Endothelial cell of umbilical vein (primary cell): ENCODE measurements around the gene ADD2. TPM values are rescaled to one million over a fixed set of nuclear protein-coding genes. Genes with fewer than 3 reads are reported as not detected.

Experiments
- BruUV-seq: library from RNA; stranded (reverse); fragments of 400-500 nt; replicated peaks from 2 replicates; lab custom pipeline; 2021; lab: Mats Ljungman, UMichigan
- CTCF ChIA-PET: fragments of 300-600, 350-600 bp; sonication (Branson Sonifier 250); formaldehyde crosslinking; loops from one replicate; lab custom pipeline; 2021; ENCODE audit warnings: antibody characterized with exemption, inconsistent platforms; lab: Charles Lee
- POLR2A ChIA-PET: fragments of 300-600, 350-600 bp; sonication (Branson Sonifier 250); formaldehyde crosslinking; loops from one replicate; lab custom pipeline; 2021; ENCODE audit warnings: antibody characterized with exemption, inconsistent platforms; lab: Charles Lee
- DNase-seq: peaks from one replicate; pipeline ENCODE4 v3.0.0-alpha.2; 2011; ENCODE audit warnings: low read depth, low spot score
- FAIRE-seq: peaks from 2 replicates; lab custom pipeline; 2011; peaks lifted over from hg19 to GRCh38; lab: Jason Lieb, UNC
- H2AFZ ChIP-seq: 2 replicates; pipeline ENCODE4 v1.6.0; 2012; ENCODE audit warnings: low read depth, low read length, control low read depth, inconsistent platforms
- H3K27ac ChIP-seq: 2 replicates; pipeline ENCODE4 v1.5.1; 2011; ENCODE audit warnings: low read depth, mild to moderate bottlenecking, control low read depth, low read length, moderate library complexity; ENCODE audit not compliant: insufficient read depth
- H3K27me3 ChIP-seq, 2 experiments: 2 replicates each; pipeline versions ENCODE4 v1.6.0 to v1.6.1; 2011; ENCODE audit warnings: low read length in 2 of 2, mixed read lengths in 1 of 2; ENCODE audit not compliant: control insufficient read depth in 2 of 2, insufficient read depth in 2 of 2
- H3K36me3 ChIP-seq, 2 experiments: 2 replicates in 1 of 2; 3 replicates in 1 of 2; pipeline ENCODE4 v1.5.1; 2011; ENCODE audit warnings: low read length in 2 of 2, mild to moderate bottlenecking in 1 of 2, moderate library complexity in 1 of 2; ENCODE audit not compliant: control insufficient read depth in 2 of 2, insufficient read depth in 2 of 2; ENCODE audit errors: extremely low read depth in 1 of 2
- H3K4me1 ChIP-seq: 3 replicates; pipeline ENCODE4 v1.5.1; 2011; ENCODE audit warnings: mild to moderate bottlenecking, low read length; ENCODE audit not compliant: control insufficient read depth, insufficient read depth; ENCODE audit errors: extremely low read depth
- H3K4me2 ChIP-seq: 2 replicates; pipeline ENCODE4 v1.6.1; 2011; ENCODE audit warnings: low read length, control low read depth, mixed read lengths; ENCODE audit not compliant: insufficient read depth
- H3K4me3 ChIP-seq, 3 experiments: fragments of 200-600 bp in 1 of 3; sonication (generic), shearing (Covaris generic) in 1 of 3; replicated peaks in 1 of 3; 2 replicates each; pipeline ENCODE4 v1.5.1; 2011 to 2016; ENCODE audit warnings: control low read depth in 3 of 3, low read length in 3 of 3, mild to moderate bottlenecking in 2 of 3, inconsistent platforms in 1 of 3, low read depth in 1 of 3, moderate library complexity in 1 of 3; ENCODE audit not compliant: insufficient read depth in 1 of 3
- H3K79me2 ChIP-seq: 2 replicates; pipeline ENCODE4 v1.6.0; 2012; ENCODE audit warnings: low read length, inconsistent platforms; ENCODE audit not compliant: control insufficient read depth, insufficient read depth
- H3K9ac ChIP-seq: replicated peaks from 2 replicates; pipeline ENCODE3; 2011; ENCODE audit warnings: low read length, control low read depth; ENCODE audit not compliant: insufficient read depth; ENCODE audit errors: extremely low read depth
- H3K9me1 ChIP-seq: replicated peaks from 3 replicates; pipeline ENCODE4 v1.6.0; 2011; ENCODE audit warnings: mild to moderate bottlenecking, low read length; ENCODE audit not compliant: control insufficient read depth, insufficient read depth; ENCODE audit errors: extremely low read depth
- H3K9me3 ChIP-seq: replicated peaks from 2 replicates; pipeline ENCODE4 v1.5.1; 2012; ENCODE audit warnings: low read length, inconsistent platforms; ENCODE audit not compliant: control insufficient read depth, insufficient read depth
- H4K20me1 ChIP-seq: replicated peaks from 2 replicates; pipeline ENCODE3; 2011; ENCODE audit warnings: mild to moderate bottlenecking, low read length; ENCODE audit not compliant: control insufficient read depth, insufficient read depth; ENCODE audit errors: extremely low read depth
- EZH2 ChIP-seq: IDR thresholded peaks from 2 replicates; pipeline ENCODE4 v1.6.1; 2012; ENCODE audit warnings: borderline replicate concordance, low read depth, mild to moderate bottlenecking, moderate library complexity, low read length, inconsistent platforms; ENCODE audit not compliant: severe bottlenecking
- FOS ChIP-seq: IDR thresholded peaks from 2 replicates; pipeline ENCODE4 v1.6.1; 2011; ENCODE audit warnings: mild to moderate bottlenecking, low read length, moderate library complexity, borderline replicate concordance; ENCODE audit not compliant: insufficient read depth
- GATA2 ChIP-seq: IDR thresholded peaks from 2 replicates; pipeline ENCODE4 v1.7.0; 2011; ENCODE audit warnings: low read depth, mild to moderate bottlenecking, moderate library complexity, mixed read lengths, low read length; ENCODE audit not compliant: insufficient read length, insufficient read depth
- JUN ChIP-seq: IDR thresholded peaks from 2 replicates; pipeline ENCODE4 v1.6.1; 2011; ENCODE audit warnings: borderline replicate concordance, low read depth; ENCODE audit not compliant: insufficient read length, insufficient read depth
- MYC ChIP-seq: IDR thresholded peaks from one replicate; pipeline ENCODE4 v1.6.1; 2011; ENCODE audit warnings: mild to moderate bottlenecking, low read depth, low read length
- POLR2A ChIP-seq: IDR thresholded peaks from 2 replicates; pipeline ENCODE4 v1.6.1; 2012; ENCODE audit warnings: low read depth, mild to moderate bottlenecking, control low read depth, low read length
- POLR2AphosphoS5 ChIP-seq: IDR thresholded peaks from 2 replicates; pipeline ENCODE4 v1.6.1; 2012; ENCODE audit warnings: low read depth, mild to moderate bottlenecking, control low read depth, low read length, moderate library complexity; ENCODE audit not compliant: insufficient read depth
- dilution Hi-C: fragments of 300-500 bp; cut with MboI; formaldehyde crosslinking; loops from one replicate; pipeline ENCODE4 v1.15.0; 2019; ENCODE audit warnings: low sequenced_read_pairs; ENCODE audit not compliant: extremely low pct_ligation_motif_present
- intact Hi-C: fragments of 100-400 bp; cut with micrococcal nuclease; formaldehyde crosslinking; loops from one replicate; pipeline ENCODE4 v1.10.0; 2022
- polyA plus RNA-seq, 4 experiments: library from polyadenylated mRNA; depleted of rRNA in 3 of 4; stranded (reverse) in 3 of 4; unstranded in 1 of 4; fragments of >200 nt; gene quantifications; 2 replicates each; pipeline versions ENCODE4 v1.2.1 to v1.2.3, GENCODE V29; 2011 to 2012; ENCODE audit warnings: missing spikeins in 1 of 4
- total RNA-seq: library from RNA; stranded (reverse); gene quantifications from 2 replicates; pipeline ENCODE4 v1.2.3, GENCODE V29; 2021
- TF ChIP-seq, protein P1 (sequence below): IDR thresholded peaks from 2 replicates; pipeline ENCODE4 v1.6.1; 2011; ENCODE audit not compliant: insufficient read depth, insufficient read length
- TF ChIP-seq, protein P2 (sequence below), 2 donors: IDR thresholded peaks; 1 replicate in 1 of 2; 2 replicates in 1 of 2; pipeline ENCODE4 v1.5.1; 2011; ENCODE audit warnings: low read length in 2 of 2, mild to moderate bottlenecking in 2 of 2, moderate library complexity in 2 of 2, control low read depth in 1 of 2, inconsistent platforms in 1 of 2, low read depth in 1 of 2; ENCODE audit not compliant: insufficient read depth in 1 of 2; ENCODE audit errors: extremely low read depth in 1 of 2

ADD2 gene
- total and polyA plus RNA-seq, 2 donors (not counting 3 experiments of a cell fraction or from before 2014, with no cell fraction given) = 0.17 TPM; not detected in 1

DNA sequence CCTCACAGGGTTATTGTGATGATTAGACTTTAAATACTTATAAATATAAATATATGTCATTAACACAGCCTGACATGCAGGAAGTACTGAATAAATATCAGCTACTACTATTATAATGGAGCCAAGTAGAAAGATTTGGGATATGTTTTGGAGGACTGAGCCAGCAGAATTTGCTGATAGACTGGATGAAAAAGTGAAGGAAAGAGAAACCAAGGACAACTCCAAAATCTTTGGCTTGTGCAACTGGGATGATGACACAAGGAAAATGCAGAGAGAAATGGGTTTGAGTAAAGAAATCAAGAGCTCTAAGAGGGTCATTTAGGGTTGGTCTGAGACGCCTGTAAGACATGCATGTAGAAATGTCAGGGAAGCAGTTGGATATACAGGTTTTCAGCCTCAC, 15.6 kb downstream of the ADD2 start:
- H3K9me3 ChIP-seq = no peaks in the 10 kb centered on the region
- no TSS peak for BruUV-seq
- H2AFZ ChIP-seq = no peak overlapping the region
- H3K9me1 ChIP-seq = no peaks in the 10 kb centered on the region
- no peaks in the 10 kb centered on the region for H3K4me1 ChIP-seq
- DNase-seq (no peak), FAIRE-seq (no peak)
- H3K4me3 ChIP-seq = no peak overlapping the region
- H3K27me3 ChIP-seq = peaks cover 8 to 14% of the 10 kb centered on the region in 2 experiments
- H3K4me2 ChIP-seq = no peak overlapping the region
- H3K79me2 ChIP-seq = no peaks in the 10 kb centered on the region
- no peak overlapping the region for H3K27ac ChIP-seq
- dilution Hi-C loops (no loop called here), intact Hi-C loops (no loop called here)
- no peaks in the 10 kb centered on the region for H4K20me1 ChIP-seq
- POLR2A ChIA-PET = no interaction called here
- no peaks in the 10 kb centered on the region for H3K36me3 ChIP-seq
- no peak for TF ChIP-seq EZH2
- no peak for TF ChIP-seq GATA2
- TF ChIP-seq, protein P1, sequence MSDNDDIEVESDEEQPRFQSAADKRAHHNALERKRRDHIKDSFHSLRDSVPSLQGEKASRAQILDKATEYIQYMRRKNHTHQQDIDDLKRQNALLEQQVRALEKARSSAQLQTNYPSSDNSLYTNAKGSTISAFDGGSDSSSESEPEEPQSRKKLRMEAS = no peak
- TF ChIP-seq MYC = no peak
- no peak for TF ChIP-seq JUN
- TF ChIP-seq, protein P2, sequence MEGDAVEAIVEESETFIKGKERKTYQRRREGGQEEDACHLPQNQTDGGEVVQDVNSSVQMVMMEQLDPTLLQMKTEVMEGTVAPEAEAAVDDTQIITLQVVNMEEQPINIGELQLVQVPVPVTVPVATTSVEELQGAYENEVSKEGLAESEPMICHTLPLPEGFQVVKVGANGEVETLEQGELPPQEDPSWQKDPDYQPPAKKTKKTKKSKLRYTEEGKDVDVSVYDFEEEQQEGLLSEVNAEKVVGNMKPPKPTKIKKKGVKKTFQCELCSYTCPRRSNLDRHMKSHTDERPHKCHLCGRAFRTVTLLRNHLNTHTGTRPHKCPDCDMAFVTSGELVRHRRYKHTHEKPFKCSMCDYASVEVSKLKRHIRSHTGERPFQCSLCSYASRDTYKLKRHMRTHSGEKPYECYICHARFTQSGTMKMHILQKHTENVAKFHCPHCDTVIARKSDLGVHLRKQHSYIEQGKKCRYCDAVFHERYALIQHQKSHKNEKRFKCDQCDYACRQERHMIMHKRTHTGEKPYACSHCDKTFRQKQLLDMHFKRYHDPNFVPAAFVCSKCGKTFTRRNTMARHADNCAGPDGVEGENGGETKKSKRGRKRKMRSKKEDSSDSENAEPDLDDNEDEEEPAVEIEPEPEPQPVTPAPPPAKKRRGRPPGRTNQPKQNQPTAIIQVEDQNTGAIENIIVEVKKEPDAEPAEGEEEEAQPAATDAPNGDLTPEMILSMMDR (IDR thresholded peaks at IDR 0.05; ENCODE audit: extremely low read depth in 1 of 2, insufficient read depth in 1 of 2, low read depth in 1 of 2, low read length in 2 of 2) = no peak
- no peak for TF ChIP-seq POLR2AphosphoS5
- TF ChIP-seq FOS = no peak
- TF ChIP-seq POLR2A = no peak
- no peak overlapping the region for H3K9ac ChIP-seq
- CTCF ChIA-PET = no interaction called here
